SK-N-SH (cell line): ENCODE data around the gene SEC31B. TPM values are rescaled to one million over a fixed set of nuclear protein-coding genes. Genes with fewer than 3 reads are reported as not detected.

ENCODE experiments used
- CTCF ChIA-PET: fragments of 300-600, 350-600 bp; formaldehyde crosslinking; extraction: SDS; loops from one replicate; lab custom pipeline; 2021; lab: Yijun Ruan, JAX
- POLR2A ChIA-PET: fragments of 350-600 bp; sonication (Branson Sonifier 250); formaldehyde crosslinking; extraction: SDS; loops from one replicate; lab custom pipeline; 2020; ENCODE audit warnings: antibody characterized with exemption, inconsistent platforms; lab: Yijun Ruan, JAX
- DNase-seq: peaks from one replicate; pipeline ENCODE4 v3.0.0; 2012
- H2AFZ ChIP-seq: fragments of 200-600 bp; sonication (generic); 2 replicates; pipeline ENCODE4 v1.8.1; 2016; ENCODE audit warnings: antibody characterized with exemption, mild to moderate bottlenecking, low read depth
- H3F3A ChIP-seq: fragments of 200-600 bp; sonication (generic); replicated peaks from 2 replicates; pipeline ENCODE3; 2016; ENCODE audit warnings: antibody characterized with exemption, mild to moderate bottlenecking; ENCODE audit not compliant: insufficient read depth
- H3K27ac ChIP-seq, 2 experiments: fragments of 200-500 bp in 1 of 2; fragments of 200-600 bp in 1 of 2; sonication (Bioruptor generic) in 1 of 2; sonication (generic), shearing (Covaris generic) in 1 of 2; 2 replicates each; pipeline versions ENCODE4 v1.5.1 to v1.6.1; 2014 to 2016; ENCODE audit warnings: low read depth in 2 of 2, inconsistent platforms in 1 of 2, low read length in 1 of 2, mild to moderate bottlenecking in 1 of 2, mixed read lengths in 1 of 2
- H3K27me3 ChIP-seq: fragments of 200-600 bp; sonication (generic), shearing (Covaris generic); 2 replicates; pipeline ENCODE4 v1.6.1; 2016; ENCODE audit warnings: mixed run types; ENCODE audit not compliant: insufficient read depth
- H3K36me3 ChIP-seq, 2 experiments: fragments of 200-500 bp in 1 of 2; fragments of 200-600 bp in 1 of 2; sonication (Bioruptor generic) in 1 of 2; sonication (generic) in 1 of 2; replicated peaks in 1 of 2; 2 replicates each; pipeline versions ENCODE3 to v1.5.1; 2014 to 2016; ENCODE audit warnings: low read length in 1 of 2, mild to moderate bottlenecking in 1 of 2; ENCODE audit not compliant: insufficient read depth in 2 of 2, control insufficient read depth in 1 of 2
- H3K4me1 ChIP-seq, 2 experiments: fragments of 200-500 bp in 1 of 2; fragments of 200-600 bp in 1 of 2; sonication (Bioruptor generic) in 1 of 2; sonication (generic), shearing (Covaris generic) in 1 of 2; 2 replicates each; pipeline versions ENCODE4 v1.5.1 to v1.6.1; 2014 to 2016; ENCODE audit warnings: low read depth in 1 of 2, low read length in 1 of 2, mixed run types in 1 of 2; ENCODE audit not compliant: insufficient read depth in 2 of 2, control insufficient read depth in 1 of 2
- H3K4me2 ChIP-seq: fragments of 200-600 bp; sonication (generic), shearing (Covaris generic); 2 replicates; pipeline ENCODE4 v1.6.1; 2017; ENCODE audit warnings: mixed run types
- H3K4me3 ChIP-seq, 2 experiments: fragments of 200-500 bp in 1 of 2; fragments of 200-600 bp in 1 of 2; sonication (Bioruptor generic) in 1 of 2; sonication (generic), shearing (Covaris generic) in 1 of 2; 2 replicates each; pipeline versions ENCODE4 v1.5.1 to v1.8.1; 2014 to 2016; ENCODE audit warnings: low read depth in 2 of 2, inconsistent platforms in 1 of 2, low read length in 1 of 2, mild to moderate bottlenecking in 1 of 2, mixed read lengths in 1 of 2, moderate library complexity in 1 of 2
- H3K79me2 ChIP-seq: fragments of 200-600 bp; sonication (generic); 2 replicates; pipeline ENCODE4 v1.8.1; 2017; ENCODE audit warnings: mild to moderate bottlenecking; ENCODE audit not compliant: insufficient read depth
- H3K9ac ChIP-seq: fragments of 200-600 bp; sonication (generic); 2 replicates; pipeline ENCODE4 v1.6.1; 2017; ENCODE audit warnings: mixed run types
- H3K9me2 ChIP-seq: fragments of 200-600 bp; sonication (generic); 2 replicates; pipeline ENCODE4 v1.6.1; 2017; ENCODE audit warnings: mixed run types
- H3K9me3 ChIP-seq: fragments of 200-600 bp; sonication (generic); 2 replicates; pipeline ENCODE4 v1.6.1; 2017; ENCODE audit warnings: mixed run types, mild to moderate bottlenecking, moderate library complexity
- H4K20me1 ChIP-seq: fragments of 200-600 bp; sonication (generic); 2 replicates; pipeline ENCODE4 v1.6.1; 2017; ENCODE audit warnings: mild to moderate bottlenecking, mixed run types; ENCODE audit not compliant: insufficient read depth
- CHD2 ChIP-seq: fragments of 150-350 bp; IDR thresholded peaks from 2 replicates; pipeline ENCODE4 v1.6.1; 2018; ENCODE audit warnings: low read length; ENCODE audit not compliant: partially characterized antibody
- ELF1 ChIP-seq: IDR thresholded peaks from 2 replicates; pipeline ENCODE4 v1.4.0; 2012
- FOXJ3 ChIP-seq: sonication (generic); formaldehyde crosslinking; IDR thresholded peaks from 2 replicates; pipeline ENCODE4 v1.5.1; 2020; ENCODE audit warnings: mild to moderate bottlenecking, missing genetic modification reagents
- JUND ChIP-seq: IDR thresholded peaks from 2 replicates; pipeline ENCODE4 v1.4.0; 2012
- MXI1 ChIP-seq: IDR thresholded peaks from 2 replicates; pipeline ENCODE4 v1.6.1; 2012; ENCODE audit warnings: mild to moderate bottlenecking, low read depth, low read length, improper control_type of control experiment
- POLR2AphosphoS5 ChIP-seq: IDR thresholded peaks from 2 replicates; pipeline ENCODE4 v1.6.1; 2012; ENCODE audit warnings: low read depth, low read length
- RXRA ChIP-seq: IDR thresholded peaks from 2 replicates; pipeline ENCODE4 v1.4.0; 2012; ENCODE audit warnings: low read depth, mild to moderate bottlenecking, borderline replicate concordance
- SIN3A ChIP-seq: IDR thresholded peaks from 2 replicates; pipeline ENCODE4 v1.6.1; 2012; ENCODE audit warnings: low read depth, mild to moderate bottlenecking, low read length, moderate library complexity, borderline replicate concordance
- TEAD4 ChIP-seq: IDR thresholded peaks from 2 replicates; pipeline ENCODE4 v1.4.0; 2012; ENCODE audit warnings: mild to moderate bottlenecking, borderline replicate concordance; ENCODE audit not compliant: insufficient read depth
- USF1 ChIP-seq: IDR thresholded peaks from 2 replicates; pipeline ENCODE4 v1.4.0; 2012; ENCODE audit warnings: low read depth, borderline replicate concordance
- WGBS: methylation state at CpG from one replicate; pipeline ENCODE4 v1.1.6; 2017; ENCODE audit warnings: low lambda C conversion rate; 5-methylcytosine and 5-hydroxymethylcytosine counted together
- polyA plus RNA-seq, 3 experiments: library from polyadenylated mRNA; depleted of rRNA; stranded (reverse); fragments of >200 nt; gene quantifications; 2 replicates each; pipeline ENCODE4 v1.2.3, GENCODE V29; 2012
- TF ChIP-seq, protein P1 (sequence below): fragments of 150-350 bp; IDR thresholded peaks from 2 replicates; pipeline ENCODE4 v1.6.1; 2017; ENCODE audit warnings: antibody characterized with exemption, low read length, low read depth, borderline replicate concordance
- TF ChIP-seq, protein P2 (sequence below): IDR thresholded peaks from 2 replicates; pipeline ENCODE4 v1.6.1; 2012; ENCODE audit warnings: mild to moderate bottlenecking, low read depth, low read length, moderate library complexity
- TF ChIP-seq, protein P3 (sequence below): IDR thresholded peaks from 2 replicates; pipeline ENCODE4 v1.4.0; 2012; ENCODE audit warnings: low read depth, borderline replicate concordance
- TF ChIP-seq, protein P4 (sequence below): fragments of 150-350 bp; IDR thresholded peaks from 2 replicates; pipeline ENCODE4 v1.6.1; 2016; ENCODE audit warnings: mild to moderate bottlenecking, low read depth, low read length

Gene SEC31B
- polyA plus RNA-seq, 1 of the 3 experiments (the other 2 are of a cell fraction): 8.8 TPM

DNA sequence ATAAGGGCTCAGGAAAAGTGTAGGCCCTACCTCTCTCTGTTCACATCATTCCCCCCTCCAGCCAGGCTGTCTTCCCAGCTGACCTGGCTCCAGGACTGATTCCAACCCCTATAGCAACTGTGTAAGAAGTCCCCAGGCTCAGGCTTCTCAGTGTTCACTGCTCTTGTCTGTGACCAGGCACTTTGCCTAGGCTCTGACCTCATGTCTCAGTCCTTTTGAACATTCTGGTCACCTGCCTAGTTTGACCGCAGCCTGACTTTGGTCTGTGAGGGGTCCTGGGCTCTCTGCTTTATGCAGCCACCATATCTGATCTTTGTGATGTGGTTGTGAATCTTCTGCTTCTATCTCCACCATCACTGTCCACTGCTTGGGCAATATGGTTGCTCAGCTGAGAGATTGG, 40.6 kb upstream of the SEC31B start:
- H3K27me3 ChIP-seq: no peaks in the 10 kb centered on the region
- H3K4me3 ChIP-seq: no peak overlapping the region
- no peaks in the 10 kb centered on the region; a peak in 1 of 4 replicates for H3K4me1 ChIP-seq
- no peak overlapping the region for H3K9ac ChIP-seq
- CTCF ChIA-PET: interaction anchor here (0.9 to 11.5 kb wide), 12 partner anchors 10 to 320 kb away, joined by 3 to 262 read pairs (median 20); partner anchors contain the start of gene PAX2
- H4K20me1 ChIP-seq: no peaks in the 10 kb centered on the region
- TF ChIP-seq, protein P1, sequence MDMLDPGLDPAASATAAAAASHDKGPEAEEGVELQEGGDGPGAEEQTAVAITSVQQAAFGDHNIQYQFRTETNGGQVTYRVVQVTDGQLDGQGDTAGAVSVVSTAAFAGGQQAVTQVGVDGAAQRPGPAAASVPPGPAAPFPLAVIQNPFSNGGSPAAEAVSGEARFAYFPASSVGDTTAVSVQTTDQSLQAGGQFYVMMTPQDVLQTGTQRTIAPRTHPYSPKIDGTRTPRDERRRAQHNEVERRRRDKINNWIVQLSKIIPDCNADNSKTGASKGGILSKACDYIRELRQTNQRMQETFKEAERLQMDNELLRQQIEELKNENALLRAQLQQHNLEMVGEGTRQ: no peak
- TF ChIP-seq TEAD4 (no peak), FOXJ3 (CRISPR knock-in tag) (no peak), POLR2AphosphoS5 (no peak), SIN3A (no peak), CHD2 (no peak), JUND (no peak), RXRA (no peak), ELF1 (no peak), USF1 (no peak), MXI1 (no peak)
- TF ChIP-seq, protein P2, sequence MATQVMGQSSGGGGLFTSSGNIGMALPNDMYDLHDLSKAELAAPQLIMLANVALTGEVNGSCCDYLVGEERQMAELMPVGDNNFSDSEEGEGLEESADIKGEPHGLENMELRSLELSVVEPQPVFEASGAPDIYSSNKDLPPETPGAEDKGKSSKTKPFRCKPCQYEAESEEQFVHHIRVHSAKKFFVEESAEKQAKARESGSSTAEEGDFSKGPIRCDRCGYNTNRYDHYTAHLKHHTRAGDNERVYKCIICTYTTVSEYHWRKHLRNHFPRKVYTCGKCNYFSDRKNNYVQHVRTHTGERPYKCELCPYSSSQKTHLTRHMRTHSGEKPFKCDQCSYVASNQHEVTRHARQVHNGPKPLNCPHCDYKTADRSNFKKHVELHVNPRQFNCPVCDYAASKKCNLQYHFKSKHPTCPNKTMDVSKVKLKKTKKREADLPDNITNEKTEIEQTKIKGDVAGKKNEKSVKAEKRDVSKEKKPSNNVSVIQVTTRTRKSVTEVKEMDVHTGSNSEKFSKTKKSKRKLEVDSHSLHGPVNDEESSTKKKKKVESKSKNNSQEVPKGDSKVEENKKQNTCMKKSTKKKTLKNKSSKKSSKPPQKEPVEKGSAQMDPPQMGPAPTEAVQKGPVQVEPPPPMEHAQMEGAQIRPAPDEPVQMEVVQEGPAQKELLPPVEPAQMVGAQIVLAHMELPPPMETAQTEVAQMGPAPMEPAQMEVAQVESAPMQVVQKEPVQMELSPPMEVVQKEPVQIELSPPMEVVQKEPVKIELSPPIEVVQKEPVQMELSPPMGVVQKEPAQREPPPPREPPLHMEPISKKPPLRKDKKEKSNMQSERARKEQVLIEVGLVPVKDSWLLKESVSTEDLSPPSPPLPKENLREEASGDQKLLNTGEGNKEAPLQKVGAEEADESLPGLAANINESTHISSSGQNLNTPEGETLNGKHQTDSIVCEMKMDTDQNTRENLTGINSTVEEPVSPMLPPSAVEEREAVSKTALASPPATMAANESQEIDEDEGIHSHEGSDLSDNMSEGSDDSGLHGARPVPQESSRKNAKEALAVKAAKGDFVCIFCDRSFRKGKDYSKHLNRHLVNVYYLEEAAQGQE: no peak
- TF ChIP-seq, protein P3, sequence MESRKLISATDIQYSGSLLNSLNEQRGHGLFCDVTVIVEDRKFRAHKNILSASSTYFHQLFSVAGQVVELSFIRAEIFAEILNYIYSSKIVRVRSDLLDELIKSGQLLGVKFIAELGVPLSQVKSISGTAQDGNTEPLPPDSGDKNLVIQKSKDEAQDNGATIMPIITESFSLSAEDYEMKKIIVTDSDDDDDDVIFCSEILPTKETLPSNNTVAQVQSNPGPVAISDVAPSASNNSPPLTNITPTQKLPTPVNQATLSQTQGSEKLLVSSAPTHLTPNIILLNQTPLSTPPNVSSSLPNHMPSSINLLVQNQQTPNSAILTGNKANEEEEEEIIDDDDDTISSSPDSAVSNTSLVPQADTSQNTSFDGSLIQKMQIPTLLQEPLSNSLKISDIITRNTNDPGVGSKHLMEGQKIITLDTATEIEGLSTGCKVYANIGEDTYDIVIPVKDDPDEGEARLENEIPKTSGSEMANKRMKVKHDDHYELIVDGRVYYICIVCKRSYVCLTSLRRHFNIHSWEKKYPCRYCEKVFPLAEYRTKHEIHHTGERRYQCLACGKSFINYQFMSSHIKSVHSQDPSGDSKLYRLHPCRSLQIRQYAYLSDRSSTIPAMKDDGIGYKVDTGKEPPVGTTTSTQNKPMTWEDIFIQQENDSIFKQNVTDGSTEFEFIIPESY: no peak
- TF ChIP-seq, protein P4, sequence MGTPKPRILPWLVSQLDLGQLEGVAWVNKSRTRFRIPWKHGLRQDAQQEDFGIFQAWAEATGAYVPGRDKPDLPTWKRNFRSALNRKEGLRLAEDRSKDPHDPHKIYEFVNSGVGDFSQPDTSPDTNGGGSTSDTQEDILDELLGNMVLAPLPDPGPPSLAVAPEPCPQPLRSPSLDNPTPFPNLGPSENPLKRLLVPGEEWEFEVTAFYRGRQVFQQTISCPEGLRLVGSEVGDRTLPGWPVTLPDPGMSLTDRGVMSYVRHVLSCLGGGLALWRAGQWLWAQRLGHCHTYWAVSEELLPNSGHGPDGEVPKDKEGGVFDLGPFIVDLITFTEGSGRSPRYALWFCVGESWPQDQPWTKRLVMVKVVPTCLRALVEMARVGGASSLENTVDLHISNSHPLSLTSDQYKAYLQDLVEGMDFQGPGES: no peak
- TF ChIP-seq, all 33 proteins: peak for 0
- no peak overlapping the region for H3K27ac ChIP-seq
- peaks cover 5 to 17% of the 10 kb centered on the region in 2 experiments for H3K36me3 ChIP-seq
- no peak overlapping the region for H3K4me2 ChIP-seq
- peaks cover 3% of the 10 kb centered on the region for H3F3A ChIP-seq
- DNase-seq: no peak
- POLR2A ChIA-PET: no interaction called here
- no peak overlapping the region for H2AFZ ChIP-seq
- H3K79me2 ChIP-seq: no peaks in the 10 kb centered on the region
- WGBS: 100% methylated on average over 1 of the region's 1 CpG
- H3K9me3 ChIP-seq: no peaks in the 10 kb centered on the region
- no peaks in the 10 kb centered on the region for H3K9me2 ChIP-seq
